NT2/D1 (cell line): Measurements from ENCODE around the gene HSF4.

ENCODE experiments used
- YY1 ChIP-seq: IDR thresholded peaks from 2 replicates; pipeline ENCODE4 v1.6.1; 2011; ENCODE audit not compliant: insufficient read length, insufficient read depth
- ZNF274 ChIP-seq: IDR thresholded peaks from 2 replicates; pipeline ENCODE4 v1.6.1; 2011; ENCODE audit warnings: mild to moderate bottlenecking, low read depth, low read length

GRCh38 chr16:67162506-67163163 lies 1.9 kb upstream of the HSF4 start:
- TF ChIP-seq YY1 = no peak
- no peak for TF ChIP-seq ZNF274
